ENCODE data around the gene PAN3. TPM values are rescaled to one million over a fixed set of nuclear protein-coding genes. Genes with fewer than 3 reads are reported as not detected.

Gene PAN3
- total RNA-seq, 1 donor from 2014 or later, result 34.5 TPM

GRCh38 chr13:28286263-28286662, 147.9 kb downstream of the PAN3 start:
- Histone ChIP-seq H3K4me3 (no peak overlapping the region), H3K36me3 (peaks cover 20 to 52% of the 10 kb centered on the region in 2 donors), H3K9me3 (no peaks in the 10 kb centered on the region), H3K27ac (no peak overlapping the region), H3K27me3 (no peaks in the 10 kb centered on the region), H3K4me1 (no peaks in the 10 kb centered on the region)
- TF ChIP-seq CTCF (IDR thresholded peaks at IDR 0.05), result no peak
- DNase-seq (ENCODE audit: low spot score in 2 of 2), result no peak
- intact Hi-C loops (cut with DNase I), result no loop called here

GRCh38 chr13:28297341-28297740, 159.0 kb downstream of the PAN3 start:
- no peak for DNase-seq (ENCODE audit: low spot score in 2 of 2)
- intact Hi-C loops (cut with DNase I), result no loop called here
- H3K4me3 ChIP-seq, result no peak overlapping the region
- no peaks in the 10 kb centered on the region for H3K9me3 ChIP-seq
- no peaks in the 10 kb centered on the region for H3K27me3 ChIP-seq
- H3K4me1 ChIP-seq, result no peaks in the 10 kb centered on the region
- H3K27ac ChIP-seq, result no peak overlapping the region
- TF ChIP-seq CTCF (IDR thresholded peaks at IDR 0.05), result no peak
- H3K36me3 ChIP-seq, result peaks cover 5 to 24% of the 10 kb centered on the region in 2 donors

- Histone ChIP-seq H3K9me3 (no peaks in the 10 kb centered on the region), H3K4me1 (no peaks in the 10 kb centered on the region), H3K4me3 (no peak overlapping the region), H3K36me3 (peaks cover 0 to 6% of the 10 kb centered on the region in 2 donors), H3K27me3 (no peaks in the 10 kb centered on the region), H3K27ac (no peak overlapping the region)
- TF ChIP-seq CTCF (IDR thresholded peaks at IDR 0.05), result no peak
- intact Hi-C loops (cut with DNase I), result no loop called here
- no peak for DNase-seq (ENCODE audit: low spot score in 2 of 2)
Measured at GRCh38 chr13:28299916-28300315, 161.6 kb downstream of the PAN3 start.

GRCh38 chr13:28301839-28302238, 163.5 kb downstream of the PAN3 start:
- H3K36me3 ChIP-seq, result no peaks in the 10 kb centered on the region
- H3K4me3 ChIP-seq, result no peak overlapping the region
- no peaks in the 10 kb centered on the region for H3K9me3 ChIP-seq
- no peaks in the 10 kb centered on the region for H3K27me3 ChIP-seq
- intact Hi-C loops (cut with DNase I), result no loop called here
- H3K4me1 ChIP-seq, result no peaks in the 10 kb centered on the region
- no peak for DNase-seq (ENCODE audit: low spot score in 2 of 2)
- no peak overlapping the region for H3K27ac ChIP-seq
- no peak for TF ChIP-seq CTCF (IDR thresholded peaks at IDR 0.05)

- no peak for DNase-seq (ENCODE audit: low spot score in 2 of 2)
- Histone ChIP-seq H3K9me3 (no peaks in the 10 kb centered on the region), H3K36me3 (no peaks in the 10 kb centered on the region), H3K4me3 (no peak overlapping the region), H3K27me3 (no peaks in the 10 kb centered on the region), H3K4me1 (no peaks in the 10 kb centered on the region), H3K27ac (no peak overlapping the region)
- intact Hi-C loops (cut with DNase I), result no loop called here
- no peak for TF ChIP-seq CTCF (IDR thresholded peaks at IDR 0.05)
Measured at GRCh38 chr13:28306325-28306724, 168.0 kb downstream of the PAN3 start.

GRCh38 chr13:28313579-28313978, 175.2 kb downstream of the PAN3 start:
- intact Hi-C loops (cut with DNase I), result no loop called here
- Histone ChIP-seq H3K4me3 (no peak overlapping the region), H3K27me3 (no peaks in the 10 kb centered on the region), H3K27ac (no peak overlapping the region), H3K9me3 (no peaks in the 10 kb centered on the region), H3K36me3 (no peaks in the 10 kb centered on the region), H3K4me1 (no peaks in the 10 kb centered on the region)
- no peak for TF ChIP-seq CTCF (IDR thresholded peaks at IDR 0.05)
- no peak for DNase-seq (ENCODE audit: low spot score in 2 of 2)
